ENCODE data around the gene DENND2C.

Gene DENND2C

DNA sequence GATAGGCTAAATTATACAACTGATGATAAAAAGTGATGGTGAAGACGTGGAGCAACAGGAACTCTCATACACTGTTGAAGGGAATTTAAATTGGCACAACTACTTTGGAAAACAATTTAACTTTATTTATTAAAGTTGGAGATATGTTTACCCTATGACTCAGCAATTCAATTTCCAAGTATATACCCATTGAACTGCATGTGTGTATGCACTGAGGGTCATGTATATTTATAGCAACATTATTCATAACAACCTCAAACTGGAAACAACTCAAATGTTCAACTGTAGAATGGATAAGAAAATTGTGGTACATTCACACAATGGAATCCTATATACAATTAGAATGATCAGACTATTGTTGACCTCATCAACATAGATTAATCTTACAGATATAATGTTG is 71.9 kb downstream of the DENND2C start:
- Histone ChIP-seq H3K4me3 (replicated peaks; ENCODE audit: insufficient read depth, low read length) (no peak overlapping the region), H3K27me3 (ENCODE audit: insufficient read depth, poor library complexity, severe bottlenecking) (peaks cover 2% of the 10 kb centered on the region), H3K27ac (replicated peaks) (no peak overlapping the region)
- DNase-seq (ENCODE audit: low read depth in 1 of 2, low spot score in 1 of 2) = no peak
- TF ChIP-seq POLR2AphosphoS5 (IDR thresholded peaks at IDR 0.05; ENCODE audit: low read depth) = no peak

DNA sequence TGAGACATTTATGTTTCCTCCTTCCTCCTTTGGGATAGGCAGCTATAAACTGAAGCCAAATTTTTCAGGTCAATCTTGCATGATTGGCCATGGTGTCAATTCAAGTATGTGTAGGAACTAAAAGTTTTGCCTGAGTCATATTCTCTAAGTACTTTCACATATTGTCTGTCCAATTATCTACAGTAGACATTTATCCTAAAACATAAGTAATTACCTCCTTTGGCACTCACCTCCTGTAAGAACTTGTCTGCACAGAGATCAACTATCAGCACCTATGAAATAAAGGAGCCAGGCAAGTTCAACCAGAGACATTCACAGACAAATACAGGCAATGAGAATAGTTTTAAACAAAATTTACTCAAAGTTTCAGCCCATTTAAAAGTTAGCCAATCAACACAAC is 74.2 kb downstream of the DENND2C start:
- TF ChIP-seq POLR2AphosphoS5 (IDR thresholded peaks at IDR 0.05; ENCODE audit: low read depth) = no peak
- Histone ChIP-seq H3K4me3 (replicated peaks; ENCODE audit: insufficient read depth, low read length) (no peak overlapping the region), H3K27ac (replicated peaks) (no peak overlapping the region), H3K27me3 (ENCODE audit: insufficient read depth, poor library complexity, severe bottlenecking) (peaks cover 2% of the 10 kb centered on the region)
- DNase-seq (ENCODE audit: low read depth in 1 of 2, low spot score in 1 of 2) = no peak

DNA sequence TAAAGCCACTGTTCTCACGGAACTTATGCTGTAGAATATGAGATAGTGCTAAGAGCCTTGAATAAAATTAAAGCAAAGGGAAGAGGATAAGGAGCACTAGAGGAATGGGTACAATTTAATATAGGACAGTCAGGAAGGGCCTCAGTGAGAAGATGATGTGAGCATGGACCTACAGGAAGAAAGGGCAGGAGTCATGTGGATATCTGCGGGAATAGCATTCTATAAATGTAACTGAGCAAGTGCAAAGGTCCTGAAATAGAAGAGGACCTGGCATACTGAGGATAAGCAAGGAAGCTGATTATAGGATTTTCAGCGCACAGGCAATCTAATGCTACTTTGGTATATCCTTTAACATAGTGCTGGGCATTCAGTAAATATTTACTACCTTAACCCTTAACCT is 75.8 kb downstream of the DENND2C start:
- Histone ChIP-seq H3K27ac (replicated peaks) (no peak overlapping the region), H3K27me3 (ENCODE audit: insufficient read depth, poor library complexity, severe bottlenecking) (peaks cover under 1% of the 10 kb centered on the region), H3K4me3 (replicated peaks; ENCODE audit: insufficient read depth, low read length) (no peak overlapping the region)
- TF ChIP-seq SPI1 (IDR thresholded peaks at IDR 0.05; ENCODE audit: borderline replicate concordance, low read depth) = no peak
- TF ChIP-seq, protein P1, sequence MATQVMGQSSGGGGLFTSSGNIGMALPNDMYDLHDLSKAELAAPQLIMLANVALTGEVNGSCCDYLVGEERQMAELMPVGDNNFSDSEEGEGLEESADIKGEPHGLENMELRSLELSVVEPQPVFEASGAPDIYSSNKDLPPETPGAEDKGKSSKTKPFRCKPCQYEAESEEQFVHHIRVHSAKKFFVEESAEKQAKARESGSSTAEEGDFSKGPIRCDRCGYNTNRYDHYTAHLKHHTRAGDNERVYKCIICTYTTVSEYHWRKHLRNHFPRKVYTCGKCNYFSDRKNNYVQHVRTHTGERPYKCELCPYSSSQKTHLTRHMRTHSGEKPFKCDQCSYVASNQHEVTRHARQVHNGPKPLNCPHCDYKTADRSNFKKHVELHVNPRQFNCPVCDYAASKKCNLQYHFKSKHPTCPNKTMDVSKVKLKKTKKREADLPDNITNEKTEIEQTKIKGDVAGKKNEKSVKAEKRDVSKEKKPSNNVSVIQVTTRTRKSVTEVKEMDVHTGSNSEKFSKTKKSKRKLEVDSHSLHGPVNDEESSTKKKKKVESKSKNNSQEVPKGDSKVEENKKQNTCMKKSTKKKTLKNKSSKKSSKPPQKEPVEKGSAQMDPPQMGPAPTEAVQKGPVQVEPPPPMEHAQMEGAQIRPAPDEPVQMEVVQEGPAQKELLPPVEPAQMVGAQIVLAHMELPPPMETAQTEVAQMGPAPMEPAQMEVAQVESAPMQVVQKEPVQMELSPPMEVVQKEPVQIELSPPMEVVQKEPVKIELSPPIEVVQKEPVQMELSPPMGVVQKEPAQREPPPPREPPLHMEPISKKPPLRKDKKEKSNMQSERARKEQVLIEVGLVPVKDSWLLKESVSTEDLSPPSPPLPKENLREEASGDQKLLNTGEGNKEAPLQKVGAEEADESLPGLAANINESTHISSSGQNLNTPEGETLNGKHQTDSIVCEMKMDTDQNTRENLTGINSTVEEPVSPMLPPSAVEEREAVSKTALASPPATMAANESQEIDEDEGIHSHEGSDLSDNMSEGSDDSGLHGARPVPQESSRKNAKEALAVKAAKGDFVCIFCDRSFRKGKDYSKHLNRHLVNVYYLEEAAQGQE (IDR thresholded peaks at IDR 0.05; ENCODE audit: insufficient replicate concordance, low read depth) = no peak
- TF ChIP-seq POLR2AphosphoS5 (IDR thresholded peaks at IDR 0.05; ENCODE audit: low read depth) = no peak
- no peak for TF ChIP-seq GABPA (IDR thresholded peaks at IDR 0.05; ENCODE audit: low read depth)
- no peak for TF ChIP-seq CTCF (IDR thresholded peaks at IDR 0.05; ENCODE audit: insufficient read depth, low read length)
- no peak for DNase-seq (ENCODE audit: low read depth in 1 of 2, low spot score in 1 of 2)

GRCh38 chr1:114589122-114589521 is 80.7 kb downstream of the DENND2C start:
- H3K27me3 ChIP-seq (ENCODE audit: insufficient read depth, poor library complexity, severe bottlenecking) = no peaks in the 10 kb centered on the region
- no peak for TF ChIP-seq SPI1 (IDR thresholded peaks at IDR 0.05; ENCODE audit: borderline replicate concordance, low read depth)
- TF ChIP-seq POLR2AphosphoS5 (IDR thresholded peaks at IDR 0.05; ENCODE audit: low read depth) = no peak
- TF ChIP-seq CTCF (IDR thresholded peaks at IDR 0.05; ENCODE audit: insufficient read depth, low read length) = no peak
- TF ChIP-seq, protein P1 (IDR thresholded peaks at IDR 0.05; ENCODE audit: insufficient replicate concordance, low read depth) = no peak
- H3K27ac ChIP-seq (replicated peaks) = no peak overlapping the region
- no peak overlapping the region for H3K4me3 ChIP-seq (replicated peaks; ENCODE audit: insufficient read depth, low read length)
- DNase-seq (ENCODE audit: low read depth in 1 of 2, low spot score in 1 of 2) = no peak

DNA sequence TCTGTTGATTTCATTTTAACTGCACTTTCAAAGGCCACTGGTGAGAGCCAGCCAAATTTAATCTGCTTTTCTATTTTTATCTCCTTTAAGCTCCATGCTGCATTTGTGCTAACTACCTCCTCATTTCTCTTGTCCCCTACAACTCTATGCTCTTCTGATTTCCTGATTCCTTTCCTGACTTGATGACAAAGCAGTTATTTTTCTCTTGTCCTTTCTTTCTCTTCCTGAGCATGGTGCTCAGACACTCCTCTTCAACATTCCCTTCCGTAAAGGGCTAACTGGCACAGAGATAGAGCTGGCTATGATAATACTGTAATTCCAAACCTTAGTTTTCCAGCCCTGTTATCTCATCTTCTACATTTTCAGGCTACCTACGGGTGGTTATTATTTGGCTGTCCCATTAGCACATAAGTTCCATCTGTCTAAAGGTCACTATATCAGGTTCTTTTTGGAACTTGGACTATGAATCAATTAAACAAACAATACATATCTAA is 81.6 kb downstream of the DENND2C start:
- Histone ChIP-seq H3K4me3 (replicated peaks; ENCODE audit: insufficient read depth, low read length) (no peak overlapping the region), H3K27ac (replicated peaks) (no peak overlapping the region), H3K27me3 (ENCODE audit: insufficient read depth, poor library complexity, severe bottlenecking) (no peaks in the 10 kb centered on the region)
- TF ChIP-seq GABPA (IDR thresholded peaks at IDR 0.05; ENCODE audit: low read depth) (no peak), CTCF (IDR thresholded peaks at IDR 0.05; ENCODE audit: insufficient read depth, low read length) (no peak), SPI1 (IDR thresholded peaks at IDR 0.05; ENCODE audit: borderline replicate concordance, low read depth) (no peak), POLR2AphosphoS5 (IDR thresholded peaks at IDR 0.05; ENCODE audit: low read depth) (no peak)
- TF ChIP-seq, protein P1 (IDR thresholded peaks at IDR 0.05; ENCODE audit: insufficient replicate concordance, low read depth) = no peak
- DNase-seq (ENCODE audit: low read depth in 1 of 2, low spot score in 1 of 2) = no peak
